Trophoblast cell (in vitro differentiated cells and primary cell): ENCODE results near the gene PFDN5.
"Not testable (repeated sequence)": the region's sequence is repeated elsewhere in the genome, so short reads cannot be mapped to it uniquely, and the experiment has no call there.

ENCODE experiments used
- DNase-seq, 2 donors: peaks; one replicate each; pipeline ENCODE4 v3.0.0-alpha.2; 2016
- H2AFZ ChIP-seq: 2 replicates; pipeline ENCODE4 v1.6.1; 2013; ENCODE audit warnings: low read length, moderate library complexity, mild to moderate bottlenecking; ENCODE audit not compliant: insufficient read depth, poor library complexity
- H2AK5ac ChIP-seq: 2 replicates; pipeline ENCODE4 v1.6.1; 2013; ENCODE audit warnings: mild to moderate bottlenecking, low read length
- H2BK120ac ChIP-seq: 2 replicates; pipeline ENCODE4 v1.6.1; 2013; ENCODE audit warnings: low read length, mild to moderate bottlenecking, moderate library complexity; ENCODE audit not compliant: insufficient read depth, poor library complexity
- H2BK12ac ChIP-seq: 2 replicates; pipeline ENCODE4 v1.6.1; 2013; ENCODE audit warnings: mild to moderate bottlenecking, low read length, moderate library complexity
- H2BK5ac ChIP-seq: 2 replicates; pipeline ENCODE4 v1.6.1; 2013; ENCODE audit warnings: low read length, low read depth, moderate library complexity, mild to moderate bottlenecking; ENCODE audit not compliant: poor library complexity
- H3K14ac ChIP-seq: 2 replicates; pipeline ENCODE4 v1.6.1; 2013; ENCODE audit warnings: mild to moderate bottlenecking, low read length
- H3K18ac ChIP-seq: 2 replicates; pipeline ENCODE4 v1.6.1; 2013; ENCODE audit warnings: mild to moderate bottlenecking, low read length
- H3K23ac ChIP-seq: 2 replicates; pipeline ENCODE4 v1.6.1; 2013; ENCODE audit warnings: low read length
- H3K27ac ChIP-seq: 2 replicates; pipeline ENCODE4 v1.5.1; 2013; ENCODE audit warnings: low read depth, mild to moderate bottlenecking, inconsistent platforms, low read length, moderate library complexity
- H3K27me3 ChIP-seq: 2 replicates; pipeline ENCODE4 v1.6.1; 2013; ENCODE audit warnings: inconsistent platforms, mild to moderate bottlenecking, low read length, moderate library complexity; ENCODE audit not compliant: insufficient read depth
- H3K36me3 ChIP-seq, 2 experiments: 1 replicate in 1 of 2; 2 replicates in 1 of 2; pipeline ENCODE4 v1.6.1; 2013; ENCODE audit warnings: low read length in 2 of 2, mild to moderate bottlenecking in 2 of 2, moderate library complexity in 1 of 2; ENCODE audit not compliant: insufficient read depth in 2 of 2, control insufficient read depth in 1 of 2
- H3K4ac ChIP-seq: 2 replicates; pipeline ENCODE4 v1.6.1; 2013; ENCODE audit warnings: low read depth, mild to moderate bottlenecking, low read length, moderate library complexity
- H3K4me1 ChIP-seq, 2 experiments: 1 replicate in 1 of 2; 2 replicates in 1 of 2; pipeline ENCODE4 v1.6.1; 2013; ENCODE audit warnings: low read length in 2 of 2, mild to moderate bottlenecking in 2 of 2, moderate library complexity in 1 of 2; ENCODE audit not compliant: insufficient read depth in 2 of 2, control insufficient read depth in 1 of 2
- H3K4me2 ChIP-seq: 2 replicates; pipeline ENCODE4 v1.6.1; 2013; ENCODE audit warnings: inconsistent platforms, mild to moderate bottlenecking, low read length, moderate library complexity
- H3K4me3 ChIP-seq: 2 replicates; pipeline ENCODE4 v1.5.1; 2013; ENCODE audit warnings: mild to moderate bottlenecking, low read depth, low read length, inconsistent platforms
- H3K79me1 ChIP-seq: one replicate; pipeline ENCODE4 v1.6.1; 2013; ENCODE audit warnings: low read length
- H3K79me2 ChIP-seq: 2 replicates; pipeline ENCODE4 v1.6.1; 2013; ENCODE audit warnings: low read length, mild to moderate bottlenecking; ENCODE audit not compliant: control insufficient read depth, insufficient read depth, poor library complexity
- H3K9ac ChIP-seq: 2 replicates; pipeline ENCODE4 v1.6.1; 2013; ENCODE audit warnings: mild to moderate bottlenecking, low read length
- H3K9me3 ChIP-seq: 2 replicates; pipeline ENCODE4 v1.6.1; 2013; ENCODE audit warnings: low read depth, mild to moderate bottlenecking, control low read depth, inconsistent platforms, low read length; ENCODE audit not compliant: insufficient read depth
- H4K12ac ChIP-seq: 2 replicates; pipeline ENCODE4 v1.6.1; 2013; ENCODE audit warnings: low read depth, mild to moderate bottlenecking, low read length, moderate library complexity
- H4K8ac ChIP-seq: 2 replicates; pipeline ENCODE4 v1.6.1; 2013; ENCODE audit warnings: low read depth, mild to moderate bottlenecking, low read length, moderate library complexity
- H4K91ac ChIP-seq: one replicate; pipeline ENCODE4 v1.6.1; 2013; ENCODE audit warnings: low read depth, mild to moderate bottlenecking, low read length, moderate library complexity
- WGBS: extraction: QIAGEN DNeasy Blood & Tissue Kit; methylation state at CpG from one replicate; pipeline ENCODE4 v1.1.7; 2013; ENCODE audit warnings: missing lambda C conversion rate; ENCODE audit not compliant: insufficient read length, insufficient coverage; ENCODE audit errors: extremely low coverage; 5-methylcytosine and 5-hydroxymethylcytosine counted together

Gene PFDN5

GRCh38 chr12:53297106-53297505 is 1.8 kb downstream of the PFDN5 start:
- not testable (repeated sequence) for H4K8ac ChIP-seq, H2BK5ac ChIP-seq, H3K18ac ChIP-seq, H3K23ac ChIP-seq, H3K27me3 ChIP-seq, H2AFZ ChIP-seq, H4K91ac ChIP-seq, H3K9me3 ChIP-seq, H3K79me2 ChIP-seq, H3K27ac ChIP-seq, H3K9ac ChIP-seq, H2AK5ac ChIP-seq, H3K14ac ChIP-seq, H4K12ac ChIP-seq, H3K4me3 ChIP-seq, H3K4ac ChIP-seq, H2BK120ac ChIP-seq, H3K4me2 ChIP-seq, H2BK12ac ChIP-seq, DNase-seq, H3K79me1 ChIP-seq
- peaks cover 6 to 13% of the 10 kb centered on the region in 2 experiments for H3K4me1 ChIP-seq
- peaks cover 19 to 23% of the 10 kb centered on the region in 2 experiments for H3K36me3 ChIP-seq
- WGBS, result no CpG with 5 or more reads among the region's 10 CpGs

DNA sequence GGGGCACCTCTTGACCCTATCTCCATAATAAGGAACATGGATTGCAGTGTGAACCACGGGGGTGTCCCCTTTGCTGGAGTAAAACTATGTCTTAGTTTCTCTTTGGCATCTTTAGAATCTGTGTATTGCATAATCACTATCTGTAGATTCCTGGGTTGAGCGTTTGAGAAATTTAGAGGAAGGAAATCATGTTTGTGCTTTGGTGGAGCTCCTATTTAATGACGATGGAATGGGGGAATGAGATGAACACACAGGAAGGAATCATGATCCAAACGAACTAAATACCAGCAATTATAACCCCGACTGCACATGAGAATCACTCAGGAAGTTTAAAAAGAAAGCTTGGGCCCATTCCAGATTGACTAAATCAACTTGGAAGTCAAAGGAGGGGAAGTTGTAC is 2.8 kb downstream of the PFDN5 start:
- Histone ChIP-seq H2BK12ac (no peak overlapping the region), H3K27me3 (no peaks in the 10 kb centered on the region), H3K79me2 (peaks cover 9% of the 10 kb centered on the region), H4K91ac (no peak overlapping the region), H3K18ac (no peak overlapping the region), H3K27ac (no peak overlapping the region), H2AK5ac (no peak overlapping the region), H3K79me1 (peaks cover 9% of the 10 kb centered on the region), H3K36me3 (peaks cover 18 to 21% of the 10 kb centered on the region in 2 experiments), H3K14ac (no peak overlapping the region), H4K8ac (no peak overlapping the region), H3K4me2 (no peak overlapping the region), H2AFZ (no peak overlapping the region), H3K4me3 (no peak overlapping the region), H4K12ac (no peak overlapping the region), H2BK120ac (no peak overlapping the region), H3K4ac (no peak overlapping the region), H3K9me3 (peaks cover 3% of the 10 kb centered on the region), H2BK5ac (no peak overlapping the region), H3K9ac (no peak overlapping the region), H3K23ac (no peak overlapping the region), H3K4me1 (peaks cover 6 to 13% of the 10 kb centered on the region in 2 experiments)
- peak; percentile 48 to 91 for DNase-seq
- no CpG with 5 or more reads among the region's 5 CpGs for WGBS

GRCh38 chr12:53299101-53299453 is 3.7 kb downstream of the PFDN5 start:
- H2BK12ac ChIP-seq, result no peak overlapping the region
- H2AFZ ChIP-seq, result peak overlapping the region; percentile 2
- H3K27ac ChIP-seq, result peak overlapping the region; percentile 65
- H2BK120ac ChIP-seq, result no peak overlapping the region
- H3K79me2 ChIP-seq, result peaks cover 9% of the 10 kb centered on the region
- no peak overlapping the region for H4K12ac ChIP-seq
- H4K91ac ChIP-seq, result peak overlapping the region; percentile 64
- peak; percentile 87 to 99 for DNase-seq
- peaks cover 9% of the 10 kb centered on the region for H3K79me1 ChIP-seq
- peak overlapping the region; percentile 57 for H4K8ac ChIP-seq
- H2BK5ac ChIP-seq, result peak overlapping the region; percentile 29
- no peak overlapping the region for H3K4ac ChIP-seq
- H3K9me3 ChIP-seq, result peaks cover 3% of the 10 kb centered on the region
- H3K9ac ChIP-seq, result no peak overlapping the region
- no CpG with 5 or more reads among the region's 5 CpGs for WGBS
- H3K18ac ChIP-seq, result no peak overlapping the region
- H3K14ac ChIP-seq, result no peak overlapping the region
- no peaks in the 10 kb centered on the region for H3K27me3 ChIP-seq
- H3K4me2 ChIP-seq, result peak overlapping the region; percentile 89
- no peak overlapping the region for H3K23ac ChIP-seq
- H3K36me3 ChIP-seq, result peaks cover 16 to 22% of the 10 kb centered on the region in 2 experiments
- H3K4me1 ChIP-seq, result peaks cover 6 to 13% of the 10 kb centered on the region in 2 experiments
- no peak overlapping the region for H2AK5ac ChIP-seq
- no peak overlapping the region for H3K4me3 ChIP-seq

DNA sequence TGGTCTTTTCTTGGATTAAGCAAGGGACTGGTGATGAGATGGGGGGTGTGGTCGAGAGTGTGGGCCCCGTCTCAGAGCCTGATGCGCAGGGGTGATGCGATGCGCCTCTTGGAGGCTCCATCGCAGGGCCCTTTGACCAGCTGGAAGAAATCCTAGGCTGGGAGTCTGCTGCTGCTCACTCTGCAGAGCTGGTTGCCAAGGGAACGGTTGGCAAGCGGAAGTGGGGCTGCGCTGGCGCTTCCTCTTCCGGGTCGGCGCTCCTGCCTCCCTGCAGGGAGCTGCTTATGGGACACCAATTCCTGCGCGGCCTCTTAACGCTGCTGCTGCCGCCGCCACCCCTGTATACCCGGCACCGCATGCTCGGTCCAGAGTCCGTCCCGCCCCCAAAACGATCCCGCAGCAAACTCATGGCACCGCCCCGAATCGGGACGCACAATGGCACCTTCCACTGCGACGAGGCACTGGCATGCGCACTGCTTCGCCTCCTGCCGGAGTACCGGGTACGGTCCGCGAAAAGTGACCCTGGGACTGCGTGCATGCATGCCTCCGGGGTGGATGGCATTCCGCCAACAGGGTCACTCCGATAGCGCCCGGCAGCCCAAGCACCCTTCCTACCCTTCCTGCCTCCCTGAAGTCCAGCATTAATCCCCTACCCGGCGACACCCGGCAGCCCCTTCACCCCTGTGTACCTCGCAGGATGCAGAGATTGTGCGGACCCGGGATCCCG is 4.3 kb downstream of the PFDN5 start, which contains the start of gene MYG1:
Gene MYG1, plus strand, starts transcription at position 242 of the 727 bp plus-strand sequence. Its CDS starts 43 bp downstream, at position 285.
- peak within 1 kb of the TSS; percentile 64 for H4K91ac ChIP-seq
- H3K18ac ChIP-seq, result peak within 1 kb of the TSS; percentile 60
- H4K8ac ChIP-seq, result peak within 1 kb of the TSS; percentile 89
- peaks cover 6 to 13% of the 10 kb centered on the region in 2 experiments for H3K4me1 ChIP-seq
- peak within 1 kb of the TSS; percentile 89 for H3K4me2 ChIP-seq
- H3K23ac ChIP-seq, result no peak within 1 kb of the TSS
- peaks cover 19 to 24% of the 10 kb centered on the region in 2 experiments for H3K36me3 ChIP-seq
- no peaks in the 10 kb centered on the region for H3K27me3 ChIP-seq
- DNase-seq, result peak; percentile 55 to 69
- H3K79me1 ChIP-seq, result peaks cover 9% of the 10 kb centered on the region
- H4K12ac ChIP-seq, result peak within 1 kb of the TSS; percentile 66
- H3K79me2 ChIP-seq, result peaks cover 9% of the 10 kb centered on the region
- H3K14ac ChIP-seq, result peak within 1 kb of the TSS; percentile 66
- H3K4ac ChIP-seq, result peak within 1 kb of the TSS; percentile 37
- H3K9ac ChIP-seq, result peak within 1 kb of the TSS; percentile 80
- no CpG with 5 or more reads among the region's 51 CpGs for WGBS
- peak within 1 kb of the TSS; percentile 29 for H2BK5ac ChIP-seq
- no peak within 1 kb of the TSS for H2BK12ac ChIP-seq
- H2BK120ac ChIP-seq, result peak within 1 kb of the TSS; percentile 60
- H2AK5ac ChIP-seq, result peak within 1 kb of the TSS; percentile 1
- peaks cover 3% of the 10 kb centered on the region for H3K9me3 ChIP-seq
- H2AFZ ChIP-seq, result peak within 1 kb of the TSS; percentile 68
- H3K27ac ChIP-seq, result peak within 1 kb of the TSS; percentile 65
- peak within 1 kb of the TSS; percentile 91 for H3K4me3 ChIP-seq
